GM19467 (cell line): ENCODE data around the gene KBTBD4.

Experiments used
- ATAC-seq: cut with Tn5 transposase; IDR thresholded peaks from one replicate; pipeline ENCODE4 v1.9.1; 2021; ENCODE audit warnings: mild to moderate bottlenecking, moderate library complexity; ENCODE audit not compliant: unreplicated experiment

The KBTBD4 gene

DNA sequence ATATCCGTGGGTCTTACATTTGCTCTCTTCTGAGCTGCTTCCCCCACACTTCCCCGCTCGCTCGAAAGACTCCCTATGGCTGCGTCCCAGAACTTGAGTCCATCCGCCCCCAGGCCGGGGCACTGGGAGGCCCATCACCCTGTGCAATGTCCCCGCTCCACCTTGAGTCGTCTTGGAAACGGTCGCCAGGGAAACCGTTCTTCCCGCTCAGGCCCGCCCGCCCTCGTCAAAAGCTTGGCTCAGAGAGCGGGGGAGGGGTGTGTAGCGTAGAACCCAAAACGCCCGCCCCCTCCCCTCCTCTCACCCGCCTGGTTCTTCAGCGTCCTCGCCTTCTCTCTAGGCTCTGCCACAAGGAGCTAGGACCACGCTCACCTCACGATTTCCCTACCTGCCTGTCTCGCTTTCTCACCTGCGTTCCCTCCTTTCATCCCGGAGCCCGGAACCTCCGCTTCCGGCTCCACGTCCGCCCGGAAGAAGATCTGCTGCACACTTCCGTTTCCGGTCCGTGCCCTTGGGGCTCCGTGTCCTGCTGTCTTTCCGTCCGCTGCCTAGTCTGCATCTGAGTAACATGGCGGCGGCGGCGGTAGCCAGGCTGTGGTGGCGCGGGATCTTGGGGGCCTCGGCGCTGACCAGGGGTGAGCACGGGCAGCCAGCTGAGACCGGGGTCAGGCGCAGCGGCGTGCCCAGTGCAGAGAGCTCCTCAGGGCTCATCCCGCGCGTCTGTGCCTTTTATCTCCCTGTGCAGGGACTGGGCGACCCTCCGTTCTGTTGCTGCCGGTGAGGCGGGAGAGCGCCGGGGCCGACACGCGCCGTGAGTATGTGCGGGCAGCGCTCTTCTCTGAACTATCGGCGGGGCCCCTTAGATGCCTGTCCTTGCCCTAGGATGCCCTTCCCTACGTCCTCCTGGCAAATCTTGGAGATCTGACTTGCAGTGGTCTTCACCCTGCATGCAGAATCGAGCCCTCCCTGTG, at the start of gene KBTBD4, which contains the start of gene NDUFS3:
Gene KBTBD4, minus strand, starts transcription at position 447 of the 971 bp plus-strand sequence. Its CDS starts 19 bp downstream, at position 428.
Gene NDUFS3, plus strand, starts transcription at position 551 of the 971 bp plus-strand sequence. Its CDS starts 18 bp downstream, at position 569.
- ATAC-seq = peak; percentile 91

- ATAC-seq = no peak
Observed at GRCh38 chr11:47628026-47628425, 49.3 kb upstream of the KBTBD4 start.

GRCh38 chr11:47626234-47626633, 47.5 kb upstream of the KBTBD4 start:
- ATAC-seq = no peak

DNA sequence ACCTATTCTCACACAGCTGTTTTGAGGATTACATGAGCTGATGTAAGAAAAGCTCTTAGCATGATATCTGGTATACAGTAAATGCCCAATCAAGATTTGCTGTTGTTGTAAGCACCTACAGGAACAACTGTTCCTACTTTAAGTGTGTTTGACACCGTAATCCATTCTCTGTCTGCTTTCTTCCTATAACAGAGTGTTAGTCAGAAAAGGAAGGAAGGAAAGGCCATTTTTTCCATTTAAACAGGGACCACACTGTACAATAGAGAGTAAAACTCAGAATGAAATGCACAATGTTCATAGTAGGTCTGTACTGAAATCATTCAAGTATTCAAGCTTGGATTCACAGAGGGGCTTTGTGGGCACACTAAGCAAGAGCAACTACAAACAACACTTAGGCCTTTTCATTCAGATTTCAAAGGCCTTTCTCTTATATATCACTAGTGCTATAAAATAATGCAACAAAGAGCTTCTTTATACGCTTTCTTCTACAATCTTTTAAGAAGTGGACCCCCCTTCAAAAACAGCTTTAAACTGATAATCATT, 42.1 kb upstream of the KBTBD4 start:
- ATAC-seq = no peak

DNA sequence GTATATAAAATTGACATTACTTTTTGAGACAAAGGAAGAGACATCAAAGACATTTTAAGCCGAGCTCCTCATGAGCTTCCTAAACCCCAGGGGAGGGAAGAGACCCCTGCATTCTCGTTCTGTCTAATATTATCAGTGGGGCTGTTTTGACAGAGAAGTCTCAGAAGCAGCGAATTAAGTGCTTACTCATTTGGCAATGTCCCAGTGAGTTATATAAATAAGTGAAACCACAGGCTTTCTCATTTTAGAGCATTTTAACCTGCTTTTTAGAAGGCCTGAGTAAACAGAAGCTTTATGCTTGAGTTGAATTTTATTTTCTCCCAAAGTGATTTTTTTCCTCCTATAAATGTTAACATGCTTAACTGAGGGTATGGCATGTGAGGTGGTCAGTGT, 38.6 kb upstream of the KBTBD4 start:
- no peak for ATAC-seq

GRCh38 chr11:47616726-47617416, 38.1 kb upstream of the KBTBD4 start:
- ATAC-seq = no peak

- no peak for ATAC-seq
Observed at GRCh38 chr11:47615249-47615648, 36.5 kb upstream of the KBTBD4 start.

DNA sequence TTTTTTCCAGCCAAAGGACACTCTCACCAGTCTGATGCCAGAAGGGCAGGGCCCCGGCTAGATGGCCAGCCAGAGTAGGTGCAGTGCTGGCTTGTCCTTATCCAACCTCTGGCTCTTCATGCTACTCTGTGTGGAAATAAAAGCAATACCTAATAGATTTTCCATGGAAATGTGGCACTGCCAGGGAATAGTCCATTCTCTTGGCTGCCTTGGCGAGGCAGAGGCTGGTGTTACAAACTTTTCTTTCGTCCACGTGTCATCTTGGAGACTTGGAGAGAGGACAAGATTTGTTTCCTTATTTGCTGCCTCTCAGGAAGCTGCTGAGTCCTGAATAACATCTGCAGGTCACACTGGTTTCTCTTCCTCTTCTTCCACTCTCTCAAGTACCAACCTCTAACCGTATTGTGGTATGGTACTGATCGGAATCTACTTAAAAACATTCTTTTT, 32.6 kb upstream of the KBTBD4 start:
- peak; percentile 69 for ATAC-seq

DNA sequence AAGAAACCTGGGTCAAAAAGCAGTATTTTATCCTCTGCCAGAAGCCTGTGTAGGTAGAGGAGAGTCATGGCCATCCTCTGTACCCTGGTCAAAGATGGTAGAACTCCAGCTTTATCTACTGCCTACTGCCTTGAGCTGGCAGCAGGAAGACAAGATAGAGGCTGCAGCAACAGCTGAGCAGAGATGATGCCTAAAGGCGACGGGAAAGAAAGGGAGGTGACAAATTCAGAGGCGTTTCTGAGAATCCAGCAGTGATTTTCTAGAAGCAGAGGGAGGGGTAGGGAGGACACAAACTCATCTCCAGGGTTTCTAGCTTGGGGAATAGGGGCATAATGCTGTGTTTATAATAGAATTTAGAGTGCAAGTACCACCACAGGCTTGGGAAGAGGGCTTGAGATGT, 30.9 kb upstream of the KBTBD4 start:
- no peak for ATAC-seq

GRCh38 chr11:47607380-47607779, 28.6 kb upstream of the KBTBD4 start:
- ATAC-seq = no peak

- ATAC-seq = no peak
Observed at GRCh38 chr11:47606731-47607130, 28.0 kb upstream of the KBTBD4 start.

DNA sequence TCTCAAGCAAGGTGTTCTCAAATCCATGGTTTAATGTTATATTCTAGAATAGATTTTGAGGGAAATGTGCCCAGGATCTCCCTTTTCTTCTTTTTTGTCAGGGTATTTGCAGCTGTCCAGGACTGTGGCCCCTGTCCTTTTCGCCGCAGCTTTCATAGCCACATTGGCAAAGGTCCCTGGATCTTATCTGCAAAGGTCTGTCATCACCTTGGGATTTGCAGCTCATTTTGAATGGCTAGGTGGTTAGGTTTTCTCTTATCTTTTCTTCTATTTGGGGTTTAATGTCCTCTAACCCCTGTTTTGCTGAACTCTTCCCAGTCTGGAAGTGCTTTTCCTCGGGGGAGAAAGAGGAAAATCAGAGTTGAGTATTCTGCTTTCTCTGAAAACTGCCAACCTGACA, 27.2 kb upstream of the KBTBD4 start:
- no peak for ATAC-seq

DNA sequence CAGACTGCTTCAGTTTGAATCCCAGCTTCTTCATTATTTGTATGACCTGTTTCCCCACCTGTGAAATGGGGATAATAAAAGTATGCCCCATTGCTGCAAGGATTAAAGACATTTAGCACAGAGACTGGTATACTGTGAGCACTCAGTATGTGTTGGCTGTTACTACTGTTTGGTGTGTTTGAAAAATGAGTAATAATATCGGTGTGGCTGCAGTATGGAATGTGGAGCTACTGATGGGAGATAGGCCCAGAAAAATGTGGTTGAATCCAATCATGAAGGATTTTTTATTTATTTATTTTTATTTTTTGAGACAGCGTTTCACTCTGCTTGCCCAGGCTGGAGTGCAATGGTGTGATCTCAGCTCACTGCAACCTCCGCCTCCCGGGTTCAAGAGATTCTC, 24.5 kb upstream of the KBTBD4 start:
- ATAC-seq = no peak

DNA sequence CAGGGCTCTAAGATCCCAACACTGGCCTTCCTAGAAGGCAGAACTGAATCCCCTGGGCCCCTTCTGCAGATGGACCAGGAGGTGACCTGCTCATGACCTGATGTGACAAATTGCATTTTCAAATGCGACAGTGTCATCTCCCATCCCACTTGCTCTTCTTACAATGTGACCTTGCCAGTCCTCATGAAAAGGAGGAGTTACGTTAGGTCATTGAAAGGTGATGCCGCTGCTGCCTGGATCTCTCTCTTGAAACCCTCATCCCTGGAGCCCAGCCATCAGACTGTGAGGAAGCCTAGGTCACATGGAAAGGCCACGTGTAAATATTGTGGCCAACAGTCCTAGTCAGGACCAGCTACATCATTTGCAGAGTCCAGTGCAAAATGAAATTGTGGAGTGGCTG, 21.1 kb upstream of the KBTBD4 start:
- no peak for ATAC-seq

DNA sequence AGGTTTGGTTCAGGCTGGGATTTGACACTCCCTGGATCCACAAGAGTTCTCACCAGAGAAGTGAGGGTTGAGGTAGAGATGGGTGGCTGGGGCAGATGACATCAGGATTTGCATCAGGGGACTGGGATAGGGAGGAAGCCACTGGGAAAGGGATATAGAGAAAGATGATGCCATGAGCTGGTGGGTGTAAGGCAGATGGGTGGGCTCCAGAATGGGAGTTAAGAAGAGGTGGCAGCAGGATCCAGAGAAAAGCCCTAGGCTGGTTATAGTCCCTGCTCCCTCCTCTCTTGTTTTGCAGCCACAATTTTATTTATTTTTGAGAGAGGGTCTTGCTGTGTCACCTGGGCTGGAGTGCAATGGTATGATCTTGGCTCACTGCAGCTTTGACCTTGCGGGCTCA, 17.2 kb upstream of the KBTBD4 start:
- no peak for ATAC-seq

GRCh38 chr11:47595029-47595428, 16.3 kb upstream of the KBTBD4 start:
- no peak for ATAC-seq

GRCh38 chr11:47593934-47594855, 15.4 kb upstream of the KBTBD4 start, which contains the start of gene C1QTNF4:
Gene C1QTNF4, minus strand, starts transcription at chr11:47594411. Its CDS starts 3,601 bp downstream, at chr11:47590810.
- no peak for ATAC-seq

DNA sequence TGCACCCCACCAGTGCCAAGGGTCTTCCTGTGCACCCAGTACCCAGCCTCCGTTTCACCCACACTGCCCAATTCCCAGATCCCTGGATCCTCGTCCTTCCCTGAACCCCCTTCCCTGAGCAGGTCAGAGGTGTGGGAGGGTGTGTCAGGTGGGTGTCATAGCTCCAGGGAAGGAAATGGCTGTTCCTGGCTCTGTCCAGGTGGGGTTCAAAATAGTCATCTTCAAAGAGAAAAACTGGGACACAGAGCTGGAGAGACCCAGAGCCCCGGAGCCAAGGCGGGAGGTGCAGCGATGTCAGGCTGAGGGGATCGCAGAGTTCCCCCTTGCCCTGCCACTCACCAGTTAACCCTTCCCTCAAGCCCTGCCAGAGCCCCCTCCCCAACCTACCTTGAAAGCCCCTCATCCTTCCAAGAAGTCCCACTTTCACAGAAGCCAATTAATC, 14.7 kb upstream of the KBTBD4 start:
- no peak for ATAC-seq

- no peak for ATAC-seq
Observed at GRCh38 chr11:47592970-47593369, 14.2 kb upstream of the KBTBD4 start.

- no peak for ATAC-seq
Observed at GRCh38 chr11:47592251-47592650, 13.5 kb upstream of the KBTBD4 start.
